ENCODE measurements around the gene SEZ6L. TPM values are rescaled to one million over a fixed set of nuclear protein-coding genes. Genes with fewer than 3 reads are reported as not detected.

Gene SEZ6L
- total RNA-seq, 1 experiment from 2014 or later = 0.14 TPM

- no peaks in the 10 kb centered on the region for H3K36me3 ChIP-seq
- H3K9me3 ChIP-seq (replicated peaks) = no peaks in the 10 kb centered on the region
- no peak for DNase-seq
- H3K4me1 ChIP-seq = peaks cover 23% of the 10 kb centered on the region
- peak overlapping the region; percentile 86 for H3K27ac ChIP-seq
- H3K4me3 ChIP-seq = no peak overlapping the region
- H3K27me3 ChIP-seq = no peaks in the 10 kb centered on the region
Measured at GRCh38 chr22:26372890-26373289, 203.6 kb downstream of the SEZ6L start.

GRCh38 chr22:26374391-26375026 is 205.2 kb downstream of the SEZ6L start:
- Histone ChIP-seq H3K9me3 (replicated peaks) (no peaks in the 10 kb centered on the region), H3K36me3 (no peaks in the 10 kb centered on the region), H3K4me1 (peaks cover 23% of the 10 kb centered on the region), H3K27ac (peak overlapping the region; percentile 86), H3K4me3 (peak overlapping the region; percentile 12), H3K27me3 (no peaks in the 10 kb centered on the region)
- DNase-seq = peak; percentile 85 to 86

GRCh38 chr22:26377170-26377830 is 208.0 kb downstream of the SEZ6L start:
- Histone ChIP-seq H3K36me3 (no peaks in the 10 kb centered on the region), H3K9me3 (replicated peaks) (no peaks in the 10 kb centered on the region), H3K4me1 (peaks cover 23% of the 10 kb centered on the region), H3K4me3 (no peak overlapping the region), H3K27me3 (no peaks in the 10 kb centered on the region), H3K27ac (no peak overlapping the region)
- peak in 1 of 2 experiments; percentile 27 for DNase-seq

GRCh38 chr22:26380072-26380830 is 211.0 kb downstream of the SEZ6L start:
- Histone ChIP-seq H3K27ac (no peak overlapping the region), H3K27me3 (no peaks in the 10 kb centered on the region), H3K4me1 (peaks cover 2% of the 10 kb centered on the region), H3K4me3 (no peak overlapping the region), H3K36me3 (no peaks in the 10 kb centered on the region), H3K9me3 (replicated peaks) (no peaks in the 10 kb centered on the region)
- DNase-seq = no peak

- no peak overlapping the region for H3K27ac ChIP-seq
- no peaks in the 10 kb centered on the region for H3K27me3 ChIP-seq
- H3K36me3 ChIP-seq = no peaks in the 10 kb centered on the region
- DNase-seq = no peak
- H3K4me1 ChIP-seq = peaks cover 4% of the 10 kb centered on the region; the same call in 1 of the 2 replicates
- H3K4me3 ChIP-seq = no peak overlapping the region
- H3K9me3 ChIP-seq (replicated peaks) = no peaks in the 10 kb centered on the region
Measured at GRCh38 chr22:26382782-26383181, 213.5 kb downstream of the SEZ6L start.

GRCh38 chr22:26383968-26384556 is 214.8 kb downstream of the SEZ6L start:
- H3K27ac ChIP-seq = no peak overlapping the region
- DNase-seq = no peak
- no peak overlapping the region for H3K4me3 ChIP-seq
- H3K36me3 ChIP-seq = no peaks in the 10 kb centered on the region
- H3K9me3 ChIP-seq (replicated peaks) = no peaks in the 10 kb centered on the region
- peaks cover 4% of the 10 kb centered on the region; the same call in 1 of the 2 replicates for H3K4me1 ChIP-seq
- no peaks in the 10 kb centered on the region for H3K27me3 ChIP-seq

- Histone ChIP-seq H3K9me3 (replicated peaks) (no peaks in the 10 kb centered on the region), H3K36me3 (no peaks in the 10 kb centered on the region), H3K27ac (no peak overlapping the region), H3K4me1 (peaks cover 4% of the 10 kb centered on the region), H3K4me3 (no peak overlapping the region), H3K27me3 (no peaks in the 10 kb centered on the region)
- DNase-seq = peak in 1 of 2 experiments; percentile 52
Measured at GRCh38 chr22:26385164-26385563, 215.9 kb downstream of the SEZ6L start.

GRCh38 chr22:26389125-26389524 is 219.9 kb downstream of the SEZ6L start:
- Histone ChIP-seq H3K27me3 (no peaks in the 10 kb centered on the region), H3K27ac (no peak overlapping the region), H3K36me3 (no peaks in the 10 kb centered on the region), H3K4me3 (no peak overlapping the region), H3K4me1 (peaks cover 25% of the 10 kb centered on the region), H3K9me3 (replicated peaks) (no peaks in the 10 kb centered on the region)
- DNase-seq = no peak

- Histone ChIP-seq H3K27me3 (no peaks in the 10 kb centered on the region), H3K27ac (no peak overlapping the region), H3K36me3 (no peaks in the 10 kb centered on the region), H3K4me1 (peaks cover 39% of the 10 kb centered on the region), H3K9me3 (replicated peaks) (no peaks in the 10 kb centered on the region), H3K4me3 (no peak overlapping the region)
- DNase-seq = no peak
Measured at GRCh38 chr22:26391091-26391490, 221.8 kb downstream of the SEZ6L start.

- DNase-seq = no peak
- H3K4me3 ChIP-seq = no peak overlapping the region
- no peak overlapping the region for H3K27ac ChIP-seq
- H3K36me3 ChIP-seq = no peaks in the 10 kb centered on the region
- H3K4me1 ChIP-seq = peaks cover 42% of the 10 kb centered on the region
- H3K9me3 ChIP-seq (replicated peaks) = no peaks in the 10 kb centered on the region
- H3K27me3 ChIP-seq = no peaks in the 10 kb centered on the region
Measured at GRCh38 chr22:26391623-26392022, 222.4 kb downstream of the SEZ6L start.

GRCh38 chr22:26393929-26394328 is 224.7 kb downstream of the SEZ6L start:
- H3K36me3 ChIP-seq = no peaks in the 10 kb centered on the region
- peaks cover 42% of the 10 kb centered on the region for H3K4me1 ChIP-seq
- no peaks in the 10 kb centered on the region for H3K9me3 ChIP-seq (replicated peaks)
- peak; percentile 12 to 34 for DNase-seq
- no peaks in the 10 kb centered on the region for H3K27me3 ChIP-seq
- no peak overlapping the region for H3K4me3 ChIP-seq
- H3K27ac ChIP-seq = no peak overlapping the region

- H3K36me3 ChIP-seq = no peaks in the 10 kb centered on the region
- H3K9me3 ChIP-seq (replicated peaks) = no peaks in the 10 kb centered on the region
- DNase-seq = peak; percentile 32 to 69
- H3K27me3 ChIP-seq = no peaks in the 10 kb centered on the region
- H3K27ac ChIP-seq = no peak overlapping the region
- no peak overlapping the region for H3K4me3 ChIP-seq
- peaks cover 42% of the 10 kb centered on the region for H3K4me1 ChIP-seq
Measured at GRCh38 chr22:26394777-26395176, 225.5 kb downstream of the SEZ6L start.

- H3K4me3 ChIP-seq = no peak overlapping the region
- peaks cover 35% of the 10 kb centered on the region for H3K4me1 ChIP-seq
- no peaks in the 10 kb centered on the region for H3K36me3 ChIP-seq
- no peaks in the 10 kb centered on the region for H3K27me3 ChIP-seq
- peak; percentile 60 to 78 for DNase-seq
- no peaks in the 10 kb centered on the region for H3K9me3 ChIP-seq (replicated peaks)
- no peak overlapping the region for H3K27ac ChIP-seq
Measured at GRCh38 chr22:26395926-26396325, 226.7 kb downstream of the SEZ6L start.

- Histone ChIP-seq H3K27ac (no peak overlapping the region), H3K4me3 (no peak overlapping the region), H3K27me3 (no peaks in the 10 kb centered on the region), H3K9me3 (replicated peaks) (no peaks in the 10 kb centered on the region), H3K4me1 (peaks cover 25% of the 10 kb centered on the region), H3K36me3 (no peaks in the 10 kb centered on the region)
- peak; percentile 47 to 73 for DNase-seq
Measured at GRCh38 chr22:26398741-26399153, 229.5 kb downstream of the SEZ6L start.

- no peaks in the 10 kb centered on the region for H3K27me3 ChIP-seq
Measured at GRCh38 chr22:26399289-26399688, 230.0 kb downstream of the SEZ6L start.

More at GRCh38 chr22:26399289-26399688, 230.0 kb downstream of the SEZ6L start:
- H3K4me1 ChIP-seq = peaks cover 22% of the 10 kb centered on the region
- no peak for DNase-seq
- H3K4me3 ChIP-seq = no peak overlapping the region
- H3K36me3 ChIP-seq = no peaks in the 10 kb centered on the region
- no peaks in the 10 kb centered on the region for H3K9me3 ChIP-seq (replicated peaks)
- H3K27ac ChIP-seq = no peak overlapping the region

All from SJCRH30 (cell line).